Measurements from ENCODE around the gene TMEM117.

GRCh38 chr12:44377443-44378187 lies 541.7 kb downstream of the TMEM117 start:
- TF ChIP-seq CTCF (IDR thresholded peaks at IDR 0.05) (no peak), POLR2A (IDR thresholded peaks at IDR 0.05) (no peak), EP300 (IDR thresholded peaks at IDR 0.05) (no peak)

All from tibial nerve (tissue), 4 donors.